NCI-H2107 (cell line): ENCODE data around the gene BRD7.

ENCODE experiments used
- DNase-seq: peaks from one replicate; lab custom pipeline; 2025; lab: John Stamatoyannopoulos, UW

The BRD7 gene

DNA sequence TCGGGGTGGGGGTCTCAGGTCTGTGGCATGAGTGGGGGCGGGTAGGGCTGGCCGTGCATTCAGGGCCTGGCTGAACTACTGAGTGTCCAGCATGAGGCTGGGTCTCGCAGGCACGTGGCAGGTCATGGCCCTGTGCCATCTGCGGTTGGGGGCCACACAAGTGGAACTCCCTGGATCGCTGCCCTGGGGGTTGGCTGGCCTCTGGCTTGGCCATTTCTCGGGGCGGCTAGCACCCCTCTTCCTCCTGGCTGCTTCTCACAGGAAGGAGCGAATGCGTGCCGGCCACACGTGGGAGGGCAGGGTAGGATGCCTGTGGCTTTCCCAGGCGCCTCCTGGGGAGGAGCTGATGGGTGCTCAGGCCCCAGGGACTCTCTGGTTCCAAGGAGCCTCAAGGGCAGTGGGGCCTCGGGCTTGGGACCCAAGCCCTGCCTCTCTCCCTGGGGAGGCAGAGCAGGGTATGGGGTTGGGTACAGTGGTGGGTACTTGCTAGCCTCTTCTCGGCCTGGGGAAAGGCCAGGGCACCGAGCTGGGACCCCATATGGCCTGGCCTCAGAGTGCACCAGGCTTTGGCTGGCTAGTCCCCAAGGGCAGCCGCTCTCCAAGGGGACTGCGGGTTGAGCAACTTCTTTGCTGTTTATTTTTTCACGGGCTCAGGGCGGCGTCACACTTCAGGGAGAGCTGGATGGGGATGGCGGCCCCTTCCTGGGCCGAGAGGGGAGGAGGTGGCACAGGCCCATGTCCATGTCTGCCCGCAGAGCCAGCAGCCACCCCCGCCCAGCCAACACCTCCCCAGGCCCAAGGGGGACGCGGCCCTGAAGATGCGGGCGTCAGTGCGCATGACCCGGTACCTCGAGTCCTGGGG is 65.0 kb downstream of the BRD7 start:
- DNase-seq, result no peak

DNA sequence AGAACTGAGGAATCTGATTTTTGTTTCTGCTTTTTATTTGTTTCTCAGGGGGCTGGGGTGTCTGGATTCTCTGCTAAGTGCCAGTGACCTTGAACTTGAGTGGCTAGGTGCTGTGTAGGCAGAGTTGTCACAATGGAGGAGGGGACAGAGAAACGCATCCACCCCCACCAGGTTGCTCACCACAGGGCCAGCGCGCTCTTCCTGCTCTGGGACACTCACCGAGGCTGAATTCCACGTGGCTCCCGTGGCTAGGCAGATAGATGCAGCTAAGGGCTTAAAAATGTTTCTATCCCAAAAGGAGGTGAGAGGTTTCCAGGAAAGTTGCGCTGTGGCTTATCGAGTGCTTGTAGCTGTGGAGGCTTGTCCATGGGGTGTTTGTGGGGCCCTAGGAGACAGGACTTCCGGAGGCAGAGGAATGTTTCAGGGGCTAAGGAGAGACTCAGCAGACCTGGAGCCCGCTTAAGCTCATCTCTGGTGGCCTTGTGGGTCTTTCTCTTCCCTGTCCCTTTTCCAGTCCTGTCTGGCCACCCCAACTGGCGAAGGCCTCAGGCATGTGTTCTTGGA is 65.7 kb downstream of the BRD7 start:
- DNase-seq, result no peak

DNA sequence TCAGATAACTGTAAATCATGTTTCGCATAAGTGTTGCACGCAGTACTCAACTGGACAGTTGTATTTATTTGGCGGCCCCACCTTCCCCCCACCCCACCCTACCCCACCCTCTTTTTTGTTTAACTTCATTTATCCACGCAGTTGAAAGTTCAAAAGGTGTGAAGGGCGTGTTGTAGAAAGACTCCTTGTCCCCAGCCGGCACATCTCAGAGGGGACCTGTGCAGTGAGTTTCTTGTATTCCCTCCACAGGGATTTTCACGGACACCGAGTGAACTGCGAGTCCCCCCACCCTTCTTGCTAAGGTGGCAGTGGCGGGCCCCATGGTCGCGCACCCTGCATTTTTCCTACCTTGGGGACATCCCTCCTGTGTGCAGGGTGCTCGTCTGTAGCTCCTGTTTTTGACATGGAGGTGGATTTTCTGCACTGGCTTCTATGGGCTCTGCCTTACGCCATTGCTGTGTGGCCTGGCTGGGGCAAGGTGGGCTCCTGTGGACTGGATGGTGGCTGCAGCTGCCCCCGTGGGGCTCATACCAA is 66.2 kb downstream of the BRD7 start:
- no peak for DNase-seq

DNA sequence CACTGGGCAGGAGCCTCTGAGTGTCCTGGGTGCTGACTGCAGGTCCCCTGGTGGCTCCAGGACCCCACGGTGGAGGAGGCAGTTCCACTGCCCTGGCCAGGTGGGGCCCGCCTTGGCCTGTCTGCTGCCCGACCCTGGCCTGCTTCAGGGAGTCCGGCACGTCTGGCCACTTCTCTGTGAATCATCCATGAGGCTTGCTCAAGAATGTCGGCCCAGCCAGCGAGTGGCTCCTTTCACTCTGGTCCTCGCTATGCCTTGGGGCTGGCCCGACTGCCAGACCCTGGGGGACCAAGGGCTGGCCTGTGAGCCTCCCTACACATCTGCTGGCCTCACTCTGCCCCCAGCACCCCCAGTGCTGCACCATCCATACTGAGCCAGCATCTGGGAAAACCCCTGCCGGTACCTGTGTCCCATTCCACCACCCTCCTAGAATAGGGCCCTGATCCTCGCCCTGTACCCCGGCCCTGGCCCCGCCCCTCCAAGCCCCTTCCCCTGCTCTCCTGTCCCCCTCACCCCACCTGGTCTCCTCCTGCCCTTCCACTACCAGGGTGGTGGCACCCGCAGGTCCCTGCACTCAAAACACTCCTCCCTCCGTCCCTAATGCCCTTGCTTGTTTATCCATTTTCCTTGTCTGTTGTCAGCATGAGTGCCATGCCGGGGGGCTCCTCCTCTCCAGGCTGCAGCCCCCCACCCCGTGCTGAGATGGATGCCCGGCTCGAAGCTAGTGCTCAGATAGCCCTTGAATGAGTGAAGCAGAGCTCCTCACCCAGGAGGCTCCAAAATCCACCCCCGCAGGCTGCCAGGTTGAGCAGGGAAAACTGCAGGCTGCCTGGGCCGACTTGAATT is 66.9 kb downstream of the BRD7 start:
- DNase-seq, result no peak

DNA sequence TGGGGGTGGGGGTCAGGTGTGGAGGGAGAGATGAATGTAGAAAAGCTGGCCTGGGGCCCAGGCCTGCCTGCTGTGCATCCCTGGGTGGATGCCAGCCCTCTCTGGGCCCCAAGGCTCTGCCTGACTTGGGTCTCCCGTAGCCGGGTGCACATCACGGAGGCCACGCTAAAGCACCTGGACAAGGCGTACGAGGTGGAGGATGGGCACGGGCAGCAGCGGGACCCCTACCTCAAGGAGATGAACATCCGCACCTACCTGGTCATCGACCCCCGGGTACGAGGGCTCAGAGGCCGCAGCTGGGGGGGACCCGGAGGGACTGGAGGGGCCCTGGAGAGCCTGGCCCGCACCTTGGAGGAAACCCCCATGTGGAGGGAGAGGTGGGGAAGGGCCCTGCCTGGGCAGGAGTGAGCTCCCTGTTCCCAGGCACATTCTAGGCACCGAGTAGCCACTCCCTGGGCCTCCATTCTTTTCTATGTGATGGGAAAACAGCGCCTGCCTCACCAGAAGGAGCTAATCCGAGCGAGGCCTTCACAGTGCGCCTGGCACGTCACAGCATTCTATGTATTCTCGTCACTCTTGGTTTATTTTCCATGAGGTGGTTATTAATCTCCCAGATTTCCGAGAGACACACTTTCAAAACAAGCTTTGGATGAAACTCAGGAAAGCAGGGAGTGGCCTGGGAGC is 67.7 kb downstream of the BRD7 start:
- no peak for DNase-seq

DNA sequence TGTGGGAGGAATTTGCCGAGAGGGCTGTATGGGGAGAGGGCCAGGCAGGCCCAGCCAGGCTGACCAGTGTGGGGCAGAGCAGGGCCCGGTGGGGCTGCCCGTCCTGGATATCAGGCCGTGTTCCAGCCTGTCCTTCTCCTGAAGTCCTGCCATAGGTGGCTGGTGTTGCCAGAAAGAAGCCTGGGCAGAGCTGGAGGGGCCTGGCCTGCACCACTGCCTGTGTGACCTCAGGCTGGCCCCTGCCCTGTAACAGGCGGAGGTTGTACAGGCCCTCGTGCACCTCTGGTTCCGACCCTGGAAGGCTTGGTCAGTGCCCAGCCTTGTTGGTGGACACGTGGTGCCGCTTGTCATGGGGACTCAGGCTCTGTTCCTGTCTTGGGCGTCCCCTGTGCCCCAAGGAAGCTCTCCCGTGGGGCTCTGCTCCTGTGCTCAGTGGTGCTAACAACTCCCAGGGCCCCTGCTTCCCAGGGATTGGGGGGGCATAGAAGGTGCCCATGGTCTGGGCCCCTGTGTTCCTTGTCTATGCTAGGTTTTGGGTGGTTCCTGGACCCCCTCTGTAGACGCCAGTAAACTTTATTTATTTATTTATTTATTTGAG is 69.2 kb downstream of the BRD7 start:
- DNase-seq, result no peak

DNA sequence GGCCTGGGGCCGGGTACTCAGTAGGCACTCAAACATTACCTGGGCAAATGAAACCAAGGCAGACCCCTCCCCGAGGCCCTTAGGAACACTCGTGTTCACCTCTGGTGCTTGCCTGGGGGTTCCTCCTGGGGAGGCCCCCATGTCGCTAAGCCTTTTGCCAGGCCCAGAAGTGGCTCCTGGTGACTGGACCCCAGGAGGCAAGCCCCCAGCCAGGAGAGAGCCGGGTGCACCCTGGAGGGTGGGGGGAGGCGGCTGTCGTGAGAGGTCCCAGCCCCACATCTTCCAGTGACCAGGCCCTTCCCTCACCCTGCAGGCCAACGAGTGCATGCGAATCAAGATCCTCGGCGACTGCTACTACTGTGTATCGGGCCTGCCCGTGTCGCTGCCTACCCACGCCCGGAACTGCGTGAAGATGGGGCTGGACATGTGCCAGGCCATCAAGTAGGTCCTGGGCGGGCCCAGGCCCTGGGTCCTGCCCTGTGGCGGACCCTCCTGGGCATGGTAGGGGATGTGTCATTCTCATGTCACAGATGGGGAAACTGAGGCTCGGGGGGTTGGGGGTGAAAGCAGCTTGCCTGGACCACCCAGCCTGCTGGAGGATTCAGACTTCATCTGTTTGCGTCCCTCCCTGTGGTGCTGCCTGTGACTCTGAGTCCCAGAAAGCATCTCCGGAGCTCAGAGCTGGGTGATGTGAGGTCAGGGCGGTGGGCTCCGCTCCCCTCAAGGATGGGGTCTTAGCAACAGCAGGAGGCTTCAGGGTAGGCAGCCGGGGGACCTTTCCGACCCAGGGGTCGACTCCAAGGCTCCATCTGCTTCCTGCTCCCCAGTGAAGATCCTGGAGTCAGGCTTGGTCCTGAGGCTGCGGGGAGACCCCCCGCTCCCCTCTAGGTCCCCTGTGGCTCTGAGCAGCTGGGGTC is 69.9 kb downstream of the BRD7 start:
- DNase-seq, result no peak

DNA sequence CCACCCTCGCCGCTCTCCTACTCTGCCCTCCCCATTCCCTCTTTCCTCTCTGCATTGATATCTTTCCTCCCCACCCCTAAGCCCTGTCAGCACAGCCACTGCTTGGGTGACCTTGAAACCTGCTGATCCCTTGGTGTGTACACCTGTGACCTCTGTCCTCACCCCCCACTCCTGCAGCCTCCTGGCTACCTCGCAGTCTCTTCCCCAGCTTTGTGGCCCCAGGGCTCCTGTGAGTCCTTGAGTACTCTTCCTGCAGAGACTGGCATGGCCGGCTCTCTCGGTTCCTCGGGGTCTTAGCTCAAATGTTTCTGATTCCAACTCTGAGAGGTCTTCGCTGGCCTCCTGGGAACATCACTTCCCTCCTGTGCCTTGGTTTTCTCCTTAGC is 70.7 kb downstream of the BRD7 start:
- DNase-seq, result no peak

DNA sequence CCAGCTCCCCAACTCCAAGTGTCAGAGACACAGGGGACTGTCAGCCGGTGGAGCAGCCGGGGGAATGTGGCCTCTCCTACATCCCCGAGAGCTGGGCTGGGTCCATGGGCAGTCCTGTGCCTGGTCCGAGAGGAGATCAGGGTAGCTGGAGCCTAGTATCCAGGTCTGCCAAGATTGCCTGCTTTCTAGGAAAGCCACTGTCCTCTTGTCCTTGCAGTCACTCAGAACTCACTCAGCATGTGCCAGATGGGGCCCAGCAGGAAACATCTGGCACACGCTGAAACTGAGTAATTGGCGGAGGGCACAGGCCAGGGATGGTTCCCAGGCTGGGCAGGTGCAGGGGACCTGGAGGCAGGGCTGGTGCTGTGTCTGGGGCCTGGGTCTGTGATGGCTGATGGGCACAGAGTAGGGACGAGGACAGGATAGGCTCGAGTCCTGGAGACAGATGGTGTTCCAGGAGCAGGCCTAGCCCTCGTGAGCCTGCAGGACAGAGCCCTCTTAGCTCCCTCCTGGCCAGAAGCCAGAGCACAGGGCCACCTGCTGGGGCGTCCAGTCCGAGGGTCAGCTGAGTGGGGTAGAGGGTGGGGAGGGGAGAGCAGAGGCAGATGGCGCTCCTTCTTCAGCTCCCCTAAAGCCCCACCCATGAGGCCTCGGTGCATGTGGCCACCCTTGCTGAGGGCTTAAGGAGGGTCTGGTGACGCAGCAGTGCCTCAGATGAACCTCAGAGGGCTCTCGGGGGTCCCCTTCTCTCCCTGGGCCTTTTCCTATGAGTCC is 71.3 kb downstream of the BRD7 start:
- no peak for DNase-seq

DNA sequence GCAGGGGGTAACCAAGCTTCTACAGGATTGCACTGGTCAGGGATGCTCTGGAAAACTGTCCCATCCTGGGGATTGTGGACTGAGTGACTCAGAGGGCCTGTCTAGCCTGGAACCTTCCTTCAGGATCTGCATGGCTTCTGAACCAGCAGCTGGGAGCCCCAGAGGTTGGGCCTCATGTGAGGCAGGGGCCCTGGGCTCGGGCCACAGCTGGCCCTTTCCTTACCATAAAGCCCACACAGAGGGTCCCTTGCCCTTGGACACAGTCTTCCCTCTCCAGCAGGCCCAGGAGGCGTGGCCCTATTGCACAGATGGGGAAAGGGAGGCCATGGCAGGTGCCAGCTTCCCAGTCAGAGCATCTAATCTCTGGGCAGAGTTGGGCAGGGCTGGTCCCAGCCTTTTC is 72.0 kb downstream of the BRD7 start:
- no peak for DNase-seq

DNA sequence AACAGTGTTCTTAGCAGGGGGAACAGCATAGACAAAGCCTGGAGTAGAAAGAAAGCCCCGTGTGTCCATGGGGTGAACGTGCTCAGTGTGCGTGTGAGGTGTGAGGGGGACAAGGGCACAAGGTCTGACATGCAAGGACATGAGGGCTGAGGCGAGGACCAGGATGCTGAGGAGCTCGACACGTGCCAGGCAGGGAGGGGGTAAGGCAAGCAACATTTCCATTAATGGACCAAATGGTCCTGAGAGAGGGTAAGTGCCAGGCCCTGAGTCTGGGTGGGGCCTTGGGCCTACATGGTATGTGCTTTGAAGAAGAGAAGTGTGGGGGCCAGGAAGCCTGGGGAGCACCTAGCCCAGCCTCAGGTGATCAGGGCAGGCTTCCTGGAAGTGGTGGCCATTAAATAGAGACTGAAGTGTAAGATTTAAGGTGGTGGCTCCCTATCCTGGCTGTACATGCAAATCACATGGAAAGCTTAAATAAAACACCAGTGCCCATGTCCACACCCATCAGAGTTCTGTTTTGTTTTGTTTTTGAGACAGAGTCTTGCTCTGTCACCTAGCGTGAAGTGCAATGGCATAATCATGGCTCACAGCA is 73.2 kb downstream of the BRD7 start:
- no peak for DNase-seq

DNA sequence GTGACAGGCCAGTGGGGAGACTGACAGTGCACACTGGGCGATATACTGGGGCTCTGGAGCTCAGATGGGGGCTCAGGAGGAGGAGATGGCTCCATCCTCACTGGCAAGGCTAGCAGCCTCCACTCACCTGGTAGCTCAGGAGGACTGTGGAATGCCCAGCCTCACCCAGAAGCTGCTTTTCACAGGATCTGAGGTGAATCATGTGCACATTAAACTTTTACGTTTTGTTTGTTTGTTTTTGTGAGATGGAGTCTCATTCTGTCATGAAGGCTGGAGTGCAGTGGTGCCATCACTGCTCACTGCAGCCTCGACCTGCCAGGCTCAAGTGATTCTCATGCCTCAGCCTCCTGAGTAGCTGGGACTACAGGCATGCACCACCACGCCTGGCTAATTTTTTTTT is 73.8 kb downstream of the BRD7 start:
- DNase-seq, result no peak

DNA sequence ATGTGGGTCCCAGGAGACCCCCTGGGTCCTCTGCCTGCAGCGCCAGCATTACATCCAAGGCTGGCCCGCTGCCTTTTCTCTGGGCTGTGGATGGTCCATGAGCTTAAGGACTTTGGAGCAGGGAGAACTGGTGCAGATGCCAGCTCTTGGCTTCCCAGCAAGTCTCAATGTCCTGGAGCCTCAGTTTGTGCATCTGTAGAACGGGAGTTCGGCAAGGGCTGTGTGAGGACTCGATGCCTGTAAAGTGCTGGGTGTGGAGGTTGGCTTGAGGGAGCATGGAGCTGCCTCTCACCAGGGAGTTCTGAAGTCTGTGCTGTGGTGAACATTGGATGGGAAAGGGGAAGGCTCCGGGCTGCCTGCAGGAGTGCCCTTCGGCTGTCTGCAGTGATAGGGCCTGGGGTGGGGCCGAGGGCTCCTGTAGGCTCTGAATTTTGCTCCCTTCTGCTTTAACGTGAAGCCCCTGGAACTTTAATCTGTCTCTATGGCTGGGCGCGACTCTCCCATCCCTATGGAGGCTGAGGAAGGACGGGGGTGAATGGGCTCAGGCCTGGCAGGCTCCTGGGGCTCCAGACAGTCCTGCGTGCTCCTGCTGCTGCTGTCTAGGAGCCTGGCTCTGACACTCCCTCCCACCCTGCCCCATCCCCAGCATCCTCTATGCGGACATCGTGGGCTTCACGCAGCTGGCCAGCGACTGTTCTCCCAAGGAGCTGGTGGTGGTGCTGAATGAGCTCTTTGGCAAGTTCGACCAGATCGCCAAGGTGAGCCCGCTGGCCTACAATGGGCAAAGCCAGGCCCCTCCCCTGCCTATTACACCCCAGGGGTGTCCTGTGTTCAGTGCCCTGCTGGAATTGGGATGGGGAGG is 74.6 kb downstream of the BRD7 start:
- no peak for DNase-seq

DNA sequence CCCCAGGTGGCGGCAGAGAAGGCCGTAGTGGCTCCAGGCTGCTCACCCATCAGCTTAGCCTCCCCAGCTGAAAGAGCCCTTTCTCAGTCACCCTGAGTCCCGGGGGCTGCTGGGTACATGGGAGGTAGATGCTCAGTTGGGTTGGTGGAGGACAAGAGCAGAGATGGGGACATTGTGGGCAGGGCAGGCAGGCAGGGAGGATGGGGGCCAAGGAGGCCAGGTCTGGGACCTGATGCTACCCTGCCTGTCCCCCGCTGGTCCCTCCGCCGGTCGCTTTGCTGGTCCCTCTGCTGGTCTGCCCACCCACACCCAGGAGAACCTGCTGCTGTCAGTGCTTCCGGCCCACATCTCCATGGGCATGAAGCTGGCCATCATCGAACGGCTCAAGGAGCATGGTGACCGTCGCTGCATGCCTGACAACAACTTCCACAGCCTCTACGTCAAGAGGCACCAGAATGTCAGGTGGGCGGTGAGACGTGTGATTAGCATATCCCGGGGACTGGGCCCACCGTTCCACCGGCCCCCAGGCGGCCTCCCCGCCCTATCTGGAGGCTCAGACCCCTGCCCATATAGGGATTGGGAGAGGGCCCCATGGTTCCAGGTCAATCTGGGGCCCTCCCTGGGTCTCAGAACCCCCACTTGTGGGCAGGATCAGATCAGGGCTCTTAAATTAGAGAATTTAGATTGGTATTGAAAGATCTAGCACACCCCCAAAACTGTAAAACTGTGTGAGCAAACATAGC is 75.6 kb downstream of the BRD7 start:
- DNase-seq, result no peak

DNA sequence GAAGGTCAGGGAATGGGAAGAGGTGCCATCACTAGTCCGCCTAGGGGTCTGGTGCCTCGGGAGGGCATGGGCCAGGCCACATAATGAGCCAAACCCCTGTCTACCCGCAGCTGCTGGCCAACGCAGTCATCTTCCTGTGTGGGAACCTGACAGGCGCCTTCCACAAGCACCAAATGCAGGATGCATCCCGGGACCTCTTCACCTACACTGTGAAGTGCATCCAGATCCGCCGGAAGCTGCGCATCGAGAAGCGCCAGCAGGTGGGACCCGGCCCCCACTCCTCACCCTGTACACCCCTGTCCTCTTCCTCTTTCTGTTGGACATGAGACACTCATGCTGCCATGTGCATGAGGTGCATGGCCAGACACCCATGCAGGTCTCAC is 76.2 kb downstream of the BRD7 start:
- no peak for DNase-seq

DNA sequence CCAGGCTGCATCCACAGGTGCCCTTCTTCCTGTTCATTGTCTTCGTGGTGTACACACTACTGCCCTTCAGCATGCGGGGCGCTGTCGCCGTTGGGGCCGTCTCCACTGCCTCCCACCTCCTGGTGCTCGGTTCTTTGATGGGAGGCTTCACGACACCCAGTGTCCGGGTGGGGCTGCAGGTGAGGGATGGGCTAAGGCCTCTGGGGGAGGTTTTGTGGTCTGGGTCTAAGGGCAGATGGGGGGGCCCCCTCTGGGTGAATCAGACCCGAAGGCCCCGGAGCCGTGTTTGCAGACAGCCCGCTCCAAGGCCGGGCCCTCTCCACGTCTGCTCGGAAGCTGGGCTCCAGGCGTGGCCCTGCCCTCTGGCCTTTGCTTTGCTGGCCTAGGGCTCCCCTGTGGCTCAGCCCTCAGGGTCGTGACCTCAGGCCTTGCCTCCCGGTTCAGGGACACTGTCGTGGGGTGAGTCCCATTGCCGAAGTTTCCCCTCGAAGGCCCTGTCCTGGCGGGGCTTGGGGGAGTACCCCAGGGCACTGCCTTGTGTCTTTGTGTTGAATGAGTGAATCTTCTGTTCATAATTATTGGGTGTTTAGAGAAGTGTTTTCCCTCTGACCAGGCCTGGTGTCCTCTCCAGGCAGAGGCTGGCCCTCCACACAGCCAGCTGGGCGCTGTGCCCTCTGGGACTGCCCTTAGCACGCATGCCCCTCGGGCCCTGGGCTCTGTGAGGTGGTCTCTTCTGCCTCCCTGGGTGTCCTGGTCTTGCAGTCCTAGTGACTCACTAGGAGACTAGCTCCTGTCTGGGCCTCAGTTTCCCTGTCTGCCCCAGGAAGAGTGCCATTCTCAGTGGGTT is 76.8 kb downstream of the BRD7 start:
- DNase-seq, result no peak

DNA sequence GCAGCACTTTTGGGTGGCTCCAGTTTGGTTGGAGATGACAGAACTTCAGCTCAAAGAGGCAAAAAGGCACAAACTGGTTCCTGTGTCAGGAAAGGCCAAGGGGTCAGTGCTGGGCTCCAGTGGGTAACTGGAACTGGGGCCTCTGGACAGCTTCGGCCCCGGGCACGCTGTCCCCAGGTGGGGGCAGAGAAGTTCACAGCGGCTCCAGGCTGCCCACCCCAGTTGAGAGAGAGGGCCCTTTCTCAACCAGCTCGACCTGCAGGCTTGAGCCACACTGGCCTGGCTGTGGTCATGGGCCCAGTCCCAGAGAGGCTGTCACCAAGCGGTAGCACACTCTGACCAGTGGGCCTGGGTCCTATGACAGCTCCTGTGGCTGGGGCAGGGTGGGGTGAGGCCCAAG is 77.9 kb downstream of the BRD7 start:
- DNase-seq, result no peak
